AG20443 (cell line): ENCODE measurements around the gene SERTM2.

ENCODE experiments used
- DNase-seq: peaks from one replicate; pipeline ENCODE4 v3.0.0; 2012; ENCODE audit warnings: low spot score, mixed read lengths

SERTM2 gene

DNA sequence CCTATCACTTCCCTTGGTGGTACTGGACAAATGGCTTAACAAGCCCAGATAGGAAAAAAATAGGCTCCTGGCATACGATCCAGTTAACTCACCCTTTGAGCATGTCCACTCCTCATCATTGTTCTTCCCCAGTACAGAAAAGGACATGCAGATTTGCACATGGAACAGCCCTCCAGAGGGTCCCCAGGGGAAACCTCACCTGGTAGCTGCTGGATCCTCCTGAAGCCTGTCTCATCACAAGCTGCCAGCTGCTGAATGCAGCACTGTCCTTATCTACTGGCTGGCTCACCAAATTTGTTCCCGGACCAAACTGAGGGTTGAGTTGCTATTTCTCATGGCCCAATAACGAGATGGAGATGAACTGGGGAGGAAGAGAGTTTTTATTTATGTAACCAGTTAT lies 49.4 kb downstream of the SERTM2 start:
- DNase-seq: no peak

DNA sequence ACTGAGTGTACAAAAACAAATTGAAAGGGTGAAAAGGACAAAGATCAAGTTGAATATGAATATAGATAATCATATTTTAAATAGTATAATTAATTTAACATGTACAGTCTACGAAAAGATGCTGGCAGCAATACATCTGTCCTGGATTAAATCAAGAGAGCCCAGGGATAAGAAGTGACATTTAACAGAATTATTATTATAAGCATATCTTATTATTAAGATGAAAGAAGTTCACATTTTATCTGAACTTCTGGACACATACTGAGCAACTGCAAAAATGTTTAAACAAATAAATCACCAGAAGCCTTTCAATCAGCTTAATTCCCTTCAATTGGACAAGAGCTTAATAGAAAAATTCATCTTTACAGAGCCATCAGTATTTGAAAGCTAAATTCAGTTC lies 50.4 kb downstream of the SERTM2 start:
- no peak for DNase-seq

DNA sequence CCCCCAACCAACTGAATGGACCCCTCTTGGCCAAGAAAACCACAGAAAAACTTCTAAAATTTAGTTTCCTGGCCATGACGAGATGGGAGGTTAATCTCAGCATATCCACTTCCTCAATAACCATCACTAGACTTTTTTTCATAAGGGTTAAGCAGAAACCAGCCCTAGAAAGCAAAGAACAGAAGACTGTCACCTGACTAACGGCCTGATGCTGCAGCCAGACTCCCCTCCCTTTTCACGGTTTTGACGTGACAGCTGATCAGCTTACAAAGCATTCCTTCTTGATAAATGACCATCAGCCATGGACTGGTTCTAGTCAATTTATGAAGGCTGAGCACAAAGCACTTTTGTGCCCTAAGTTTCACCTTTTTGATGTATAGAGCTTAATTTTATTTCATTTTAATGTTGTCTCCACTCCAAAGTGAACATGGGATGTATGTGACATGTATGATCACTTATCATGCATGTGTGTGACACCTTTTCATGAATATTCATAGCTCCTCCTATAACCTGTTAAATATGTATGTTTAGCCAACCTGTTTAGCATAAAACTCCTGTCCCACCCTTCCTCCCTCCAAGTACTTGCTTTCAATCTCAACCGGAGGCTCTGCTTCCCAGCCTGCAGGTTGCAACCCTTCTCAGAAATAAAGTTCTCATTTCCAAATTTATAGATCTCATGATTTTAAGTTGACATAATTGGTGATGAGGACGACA lies 56.3 kb downstream of the SERTM2 start:
- no peak for DNase-seq

DNA sequence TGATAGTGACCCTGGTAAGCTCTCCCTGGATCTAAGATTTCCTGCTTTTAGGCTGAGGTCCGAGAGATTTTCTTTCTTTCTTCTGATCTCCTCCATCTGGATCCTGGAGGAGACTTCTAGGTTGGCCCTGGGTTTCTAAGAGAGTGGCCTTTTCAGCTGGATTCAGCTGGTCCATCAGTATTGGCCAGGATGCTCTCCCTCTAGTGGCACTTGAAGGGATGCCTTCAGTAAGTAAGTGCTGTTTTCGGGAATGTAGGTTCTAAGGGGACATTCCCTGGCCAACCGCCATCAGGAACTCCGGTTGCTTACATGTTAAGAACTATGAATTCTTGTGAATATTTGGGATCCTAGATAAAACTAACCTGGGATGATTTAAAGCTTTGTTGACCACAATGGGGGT lies 56.9 kb downstream of the SERTM2 start:
- DNase-seq: peak; percentile 10

DNA sequence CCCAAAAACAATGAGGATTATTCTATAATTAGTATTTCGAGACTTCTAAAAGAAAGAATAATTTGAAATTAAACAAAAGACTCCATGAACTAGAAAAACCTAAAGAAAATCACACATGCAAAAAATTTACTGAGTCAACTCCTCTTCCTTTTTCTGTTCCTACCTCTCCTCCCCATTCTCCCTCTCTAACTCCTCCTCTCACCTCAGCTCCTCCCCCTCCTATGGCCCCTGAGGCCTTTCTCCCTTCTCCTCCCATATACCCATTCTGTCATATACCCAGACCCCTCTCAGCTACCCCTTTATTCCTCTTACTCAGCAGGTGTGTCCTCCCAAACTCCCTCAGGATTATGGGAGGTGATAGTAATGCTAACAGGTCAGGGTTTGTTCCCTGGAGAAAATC lies 57.4 kb downstream of the SERTM2 start:
- DNase-seq: no peak
